ENCODE measurements around the gene STK40. TPM values are rescaled to one million over a fixed set of nuclear protein-coding genes. Genes with fewer than 3 reads are reported as not detected.

STK40 gene
- total RNA-seq, 1 experiment from 2014 or later, result 26.2 TPM

- Histone ChIP-seq H3K27me3 (ENCODE audit: insufficient read depth, low read length) (no peaks in the 10 kb centered on the region), H2BK20ac (ENCODE audit: low read depth, low read length, poor library complexity, severe bottlenecking) (no peak overlapping the region), H2BK5ac (ENCODE audit: insufficient read length, low read length) (no peak overlapping the region), H3K27ac (ENCODE audit: insufficient read length, low read depth, low read length) (no peak overlapping the region), H3K23me2 (ENCODE audit: insufficient read length, low read depth, low read length, poor library complexity, severe bottlenecking) (no peaks in the 10 kb centered on the region), H3K9me3 (ENCODE audit: control insufficient read depth, low read depth, low read length) (no peaks in the 10 kb centered on the region), H2BK120ac (ENCODE audit: low read depth, low read length, poor library complexity, severe bottlenecking) (no peak overlapping the region), H4K91ac (ENCODE audit: insufficient read length, low read depth, low read length) (no peak overlapping the region), H3K9ac (ENCODE audit: extremely low read depth, insufficient read length, low read length) (no peak overlapping the region), H3K14ac (ENCODE audit: insufficient read depth, low read length) (no peak overlapping the region), H4K20me1 (ENCODE audit: control insufficient read depth, insufficient read depth, insufficient read length) (no peaks in the 10 kb centered on the region), H2BK15ac (ENCODE audit: low read depth, low read length) (no peak overlapping the region), H3K4me1 (ENCODE audit: insufficient read depth, low read length) (0 out of 2 replicates have a peak, but pooled peaks cover 2% of the 10 kb centered on the region), H3K23ac (ENCODE audit: insufficient read length, low read depth, low read length) (no peak overlapping the region), H2AFZ (ENCODE audit: low read length) (no peak overlapping the region), H2BK12ac (ENCODE audit: insufficient read length, low read depth, low read length) (no peak overlapping the region), H3T11ph (ENCODE audit: low read length) (no peak overlapping the region), H2AK5ac (ENCODE audit: insufficient read length, low read length) (no peak overlapping the region), H4K5ac (ENCODE audit: insufficient read length, low read depth, low read length) (no peak overlapping the region), H3K4ac (ENCODE audit: low read depth, low read length) (no peak overlapping the region), H3K56ac (ENCODE audit: insufficient read length, low read depth, low read length) (no peak overlapping the region), H4K8ac (replicated peaks; ENCODE audit: insufficient read length, low read depth, low read length) (no peak overlapping the region), H3K18ac (ENCODE audit: insufficient read length, low read depth, low read length) (no peak overlapping the region), H3K79me1 (ENCODE audit: insufficient read depth, low read depth, low read length, poor library complexity, severe bottlenecking) (no peaks in the 10 kb centered on the region), H3K79me2 (ENCODE audit: insufficient read depth, low read length) (no peaks in the 10 kb centered on the region), H3K4me2 (ENCODE audit: insufficient read depth, insufficient read length, low read length) (no peak overlapping the region)
- Mint-ChIP-seq H3K4me1 (peaks cover 7 to 11% of the 10 kb centered on the region in 2 experiments), H3K36me3 (ENCODE audit: insufficient read depth in 1 of 3, low read depth in 3 of 3) (peaks cover 20 to 50% (median 29%) of the 10 kb centered on the region in 3 experiments; a peak in 6 of 7 replicates), H3K9me3 (no peaks in the 10 kb centered on the region), H3K27ac (no peak overlapping the region; a peak in 1 of 7 replicates), H3K4me3 (no peak overlapping the region), H3K27me3 (ENCODE audit: low read depth) (no peaks in the 10 kb centered on the region)
- no CpG with 5 or more reads among the region's 7 CpGs for WGBS (ENCODE audit: extremely low coverage, insufficient read length, low lambda C conversion rate)
- no peak for DNase-seq
- TF ChIP-seq CTCF (conservative IDR thresholded peaks at IDR 0.05), result no peak
Measured at GRCh38 chr1:36349241-36349671, 36.5 kb downstream of the STK40 start.

Measured in H9 (cell line).